RPMI8226 (cell line): ENCODE data around the gene ORC6.
A peak's percentile ranks its signal among the peaks of the same experiment; 100 is the strongest.

Source experiments
- DNase-seq: peaks from one replicate; pipeline ENCODE4 v3.0.0-alpha.2; 2015

ORC6 gene

GRCh38 chr16:46733319-46733830, 43.9 kb downstream of the ORC6 start:
- no peak for DNase-seq

- DNase-seq, result no peak
Measured at GRCh38 chr16:46736695-46737094, 47.2 kb downstream of the ORC6 start.

GRCh38 chr16:46737621-46738214, 48.3 kb downstream of the ORC6 start:
- no peak for DNase-seq

GRCh38 chr16:46739934-46740333, 50.5 kb downstream of the ORC6 start:
- DNase-seq, result no peak

- DNase-seq, result peak; percentile 20
Measured at GRCh38 chr16:46743232-46743719, 53.8 kb downstream of the ORC6 start.

GRCh38 chr16:46745617-46746016, 56.2 kb downstream of the ORC6 start:
- DNase-seq, result no peak

- no peak for DNase-seq
Measured at GRCh38 chr16:46746821-46747776, 57.6 kb downstream of the ORC6 start.
